OCI-LY7 (cell line): ENCODE measurements around the gene RPUSD3. TPM values are rescaled to one million over a fixed set of nuclear protein-coding genes. Genes with fewer than 3 reads are reported as not detected.

Source experiments
- BruUV-seq: library from RNA; stranded (reverse); fragments of 400-500 nt; replicated peaks from 2 replicates; lab custom pipeline; 2021; lab: Mats Ljungman, UMichigan
- CTCF ChIA-PET: fragments of 300-600 bp; sonication (Branson Sonifier 250); formaldehyde crosslinking; loops from one replicate; lab custom pipeline; 2022; ENCODE audit warnings: antibody characterized with exemption; ENCODE audit not compliant: unreplicated experiment; lab: Charles Lee
- POLR2A ChIA-PET: fragments of 300-600 bp; sonication (Branson Sonifier 250); formaldehyde crosslinking; loops from one replicate; lab custom pipeline; 2022; ENCODE audit warnings: antibody characterized with exemption; lab: Charles Lee
- DNase-seq: peaks from one replicate; pipeline ENCODE4 v3.0.0-alpha.2; 2015; ENCODE audit warnings: low spot score
- H2AFZ ChIP-seq: fragments of 200-600 bp; sonication (generic), shearing (Covaris generic); 2 replicates; pipeline ENCODE4 v1.6.1; 2014; ENCODE audit warnings: mild to moderate bottlenecking, antibody characterized with exemption, low read length, moderate library complexity
- H3K27ac ChIP-seq: fragments of 200-600 bp; sonication (generic); 2 replicates; pipeline ENCODE4 v1.5.1; 2014; ENCODE audit warnings: mixed run types, low read depth, mild to moderate bottlenecking, moderate library complexity, low read length, inconsistent platforms; ENCODE audit not compliant: poor library complexity, severe bottlenecking
- H3K36me3 ChIP-seq: fragments of 200-600 bp; sonication (generic); 2 replicates; pipeline ENCODE4 v1.6.1; 2014; ENCODE audit warnings: mild to moderate bottlenecking, antibody characterized with exemption, low read length, moderate library complexity, mixed read lengths; ENCODE audit not compliant: insufficient read depth
- H3K4me1 ChIP-seq: fragments of 200-600 bp; sonication (generic); 2 replicates; pipeline ENCODE4 v1.5.1; 2014; ENCODE audit warnings: mild to moderate bottlenecking, low read length; ENCODE audit not compliant: insufficient read depth, poor library complexity, severe bottlenecking
- H3K4me2 ChIP-seq: fragments of 200-600 bp; sonication (generic); 2 replicates; pipeline ENCODE4 v1.6.1; 2014; ENCODE audit warnings: mild to moderate bottlenecking, low read length
- H3K4me3 ChIP-seq: fragments of 200-600 bp; sonication (generic); 2 replicates; pipeline ENCODE4 v1.5.1; 2014; ENCODE audit warnings: mild to moderate bottlenecking, low read depth, low read length; ENCODE audit not compliant: poor library complexity, severe bottlenecking
- H3K79me2 ChIP-seq: fragments of 200-600 bp; sonication (generic); 2 replicates; pipeline ENCODE4 v1.6.1; 2016; ENCODE audit warnings: low read depth, mild to moderate bottlenecking, low read length, moderate library complexity, mixed read lengths; ENCODE audit not compliant: insufficient read depth
- H3K9me2 ChIP-seq: fragments of 200-600 bp; sonication (generic); 2 replicates; pipeline ENCODE4 v1.6.1; 2016; ENCODE audit warnings: mild to moderate bottlenecking, low read length, mixed read lengths; ENCODE audit not compliant: insufficient read depth
- H3K9me3 ChIP-seq: fragments of 200-600 bp; sonication (generic); 2 replicates; pipeline ENCODE4 v1.6.1; 2014; ENCODE audit warnings: mild to moderate bottlenecking, mixed run types, low read length, mixed read lengths
- H4K20me1 ChIP-seq: fragments of 200-600 bp; sonication (generic); 2 replicates; pipeline ENCODE4 v1.6.1; 2014; ENCODE audit warnings: mild to moderate bottlenecking, antibody characterized with exemption, low read length, moderate library complexity, mixed read lengths; ENCODE audit not compliant: insufficient read depth
- CTCF ChIP-seq: fragments of 200-600 bp; sonication (generic); conservative IDR thresholded peaks from 2 replicates; pipeline ENCODE4 v1.5.1; 2014; ENCODE audit warnings: mild to moderate bottlenecking, antibody characterized with exemption, low read length, moderate library complexity, mixed read lengths
- EZH2phosphoT487 ChIP-seq: fragments of 200-600 bp; sonication (generic); IDR thresholded peaks from 2 replicates; pipeline ENCODE4 v1.6.1; 2018; ENCODE audit warnings: low read depth, borderline replicate concordance, mild to moderate bottlenecking, mixed run types, antibody characterized with exemption, low read length, moderate library complexity, mixed read lengths
- intact Hi-C: fragments of 100-400 bp; cut with micrococcal nuclease; formaldehyde crosslinking; loops from one replicate; pipeline ENCODE4 v1.10.0; 2022; ENCODE audit not compliant: unreplicated experiment
- total RNA-seq, 2 experiments: library from RNA; depleted of rRNA in 1 of 2; stranded (reverse); fragments of >200 nt in 1 of 2; shearing (Covaris generic) in 1 of 2; gene quantifications; 2 replicates each; pipeline ENCODE4 v1.2.3, GENCODE V29; 2014 to 2022

RPUSD3 gene
- total RNA-seq, 2 experiments from 2014 or later: 44.2 to 59.2 TPM

GRCh38 chr3:9794400-9794799 lies 49.4 kb downstream of the RPUSD3 start:
- DNase-seq: no peak
- no TSS peak for BruUV-seq
- ChIA-PET CTCF (no interaction called here), POLR2A (interaction anchor here (1.7 to 2.4 kb wide), 2 partner anchors 41 to 43 kb away, joined by 7 to 17 read pairs; no protein-coding TSS in a partner anchor)
- peaks cover 47% of the 10 kb centered on the region for H3K4me1 ChIP-seq
- H3K9me3 ChIP-seq: no peaks in the 10 kb centered on the region
- H3K27ac ChIP-seq: peak overlapping the region; percentile 72
- H3K9me2 ChIP-seq: no peaks in the 10 kb centered on the region
- H3K79me2 ChIP-seq: peaks cover 66% of the 10 kb centered on the region
- no peak overlapping the region for H2AFZ ChIP-seq
- peak overlapping the region; percentile 96 for H3K4me3 ChIP-seq
- intact Hi-C loops: loop anchor here (5.0 kb wide), 1 partner anchor 138 kb away; the partner anchor contains the start of gene CRELD1
- H3K36me3 ChIP-seq: peaks cover 72% of the 10 kb centered on the region
- H4K20me1 ChIP-seq: peaks cover 10% of the 10 kb centered on the region; the same call in 1 of the 2 replicates
- H3K4me2 ChIP-seq: peak overlapping the region; percentile 97
- TF ChIP-seq CTCF (no peak), EZH2phosphoT487 (no peak)

GRCh38 chr3:9793161-9793781 lies 50.5 kb downstream of the RPUSD3 start:
- Histone ChIP-seq H3K36me3 (peaks cover 66% of the 10 kb centered on the region), H3K9me2 (no peaks in the 10 kb centered on the region), H3K4me3 (peak overlapping the region; percentile 96), H3K9me3 (no peaks in the 10 kb centered on the region), H3K79me2 (peaks cover 66% of the 10 kb centered on the region), H3K27ac (peak overlapping the region; percentile 72), H4K20me1 (peaks cover 10% of the 10 kb centered on the region; the same call in 1 of the 2 replicates), H3K4me2 (peak overlapping the region; percentile 97), H2AFZ (no peak overlapping the region; the same call in 1 of the 2 replicates), H3K4me1 (peaks cover 47% of the 10 kb centered on the region)
- no peak for TF ChIP-seq EZH2phosphoT487
- no peak for TF ChIP-seq CTCF
- ChIA-PET POLR2A (interaction anchor here (0.5 to 2.4 kb wide), 13 partner anchors 11 to 430 kb away, joined by 3 to 17 read pairs (median 3); partner anchors contain the start of genes BRPF1, JAGN1 and OGG1), CTCF (interaction anchor here (0.5 kb wide), 1 partner anchor 46 kb away, joined by 3 read pairs; no protein-coding TSS in a partner anchor)
- peak; percentile 57 for DNase-seq
- TSS peak; percentile 62 for BruUV-seq
- intact Hi-C loops: loop anchor here (2.0 to 5.0 kb wide), 3 partner anchors 62 to 396 kb away; partner anchors contain the start of genes BRPF1, CRELD1 and SETD5
